CD4-positive, CD25-positive, alpha-beta regulatory T cell (primary cell): ENCODE results near the gene HMGCS2. TPM values are rescaled to one million over a fixed set of nuclear protein-coding genes. Genes with fewer than 3 reads are reported as not detected.
A peak's percentile ranks its signal among the peaks of the same experiment; 100 is the strongest.

Experiments
- ATAC-seq, 2 donors: fragments of 150-1000 bp; cut with Tn5 transposase; one replicate each; pipeline ENCODE4 v1.10.0; 2021; ENCODE audit warnings: low read depth in 2 of 2, moderate number of reproducible peaks in 2 of 2, moderate library complexity in 1 of 2
- DNase-seq, 3 donors: peaks; one replicate each; pipeline versions ENCODE4 v3.0.0 to v3.0.0-alpha.2; 2012 to 2022; ENCODE audit warnings: mixed read lengths in 1 of 3
- H3K27ac ChIP-seq: one replicate; pipeline ENCODE4 v1.7.0; 2013; ENCODE audit warnings: mild to moderate bottlenecking, low read length; ENCODE audit not compliant: insufficient read depth, poor library complexity, severe bottlenecking
- H3K27me3 ChIP-seq: one replicate; pipeline ENCODE4 v1.7.0; 2013; ENCODE audit warnings: low read length; ENCODE audit not compliant: control insufficient read depth, insufficient read depth
- H3K36me3 ChIP-seq: one replicate; pipeline ENCODE4 v1.7.0; 2013; ENCODE audit warnings: mild to moderate bottlenecking, low read length, moderate library complexity; ENCODE audit not compliant: control insufficient read depth, insufficient read depth
- H3K4me1 ChIP-seq: 2 replicates; pipeline ENCODE4 v1.7.0; 2013; ENCODE audit warnings: mild to moderate bottlenecking, low read length; ENCODE audit not compliant: insufficient read depth, control insufficient read depth, poor library complexity, severe bottlenecking
- H3K4me3 ChIP-seq: one replicate; pipeline ENCODE4 v1.7.0; 2013; ENCODE audit warnings: low read depth, mild to moderate bottlenecking, low read length, moderate library complexity
- H3K9me3 ChIP-seq, 2 experiments: 1 replicate in 1 of 2; 2 replicates in 1 of 2; pipeline ENCODE4 v1.7.0; 2013; ENCODE audit warnings: low read length in 2 of 2, mild to moderate bottlenecking in 1 of 2, moderate library complexity in 1 of 2; ENCODE audit not compliant: control insufficient read depth in 2 of 2
- H3K27ac Mint-ChIP-seq, 3 donors: one replicate each; pipeline ENCODE4 v1.8.0; 2020 to 2022; ENCODE audit warnings: mild to moderate bottlenecking in 3 of 3, mixed read lengths in 3 of 3, moderate library complexity in 2 of 3
- H3K27me3 Mint-ChIP-seq: one replicate; pipeline ENCODE4 v1.8.0; 2022; ENCODE audit warnings: mild to moderate bottlenecking, mixed read lengths
- H3K36me3 Mint-ChIP-seq: one replicate; pipeline ENCODE4 v1.8.0; 2020; ENCODE audit warnings: mixed read lengths
- H3K4me1 Mint-ChIP-seq, 4 donors: one replicate each; pipeline ENCODE4 v1.8.0; 2020 to 2022; ENCODE audit warnings: mixed read lengths in 4 of 4, mild to moderate bottlenecking in 1 of 4
- H3K4me3 Mint-ChIP-seq, 4 donors: one replicate each; pipeline ENCODE4 v1.8.0; 2020 to 2022; ENCODE audit warnings: mild to moderate bottlenecking in 4 of 4, mixed read lengths in 4 of 4, moderate library complexity in 3 of 4
- H3K9me3 Mint-ChIP-seq, 7 donors: one replicate each; pipeline ENCODE4 v1.8.0; 2020 to 2022; ENCODE audit warnings: mixed read lengths in 7 of 7, mild to moderate bottlenecking in 3 of 7, moderate library complexity in 2 of 7
- polyA plus RNA-seq, 4 donors: library from polyadenylated mRNA; unstranded; fragments of 300-500 nt; fragmentation: Illumina TruSeq; gene quantifications; one replicate each; pipeline ENCODE4 v1.2.3, GENCODE V29; 2021
- total RNA-seq: library from RNA; stranded (reverse); gene quantifications from one replicate; pipeline ENCODE4 v1.2.3, GENCODE V29; 2022

Gene HMGCS2
- total RNA-seq (not detected), polyA plus RNA-seq (not detected)

- Mint-ChIP-seq H3K9me3 (no peaks in the 10 kb centered on the region), H3K27ac (no peak within 1 kb of the TSS), H3K27me3 (peaks cover 24% of the 10 kb centered on the region), H3K36me3 (no peaks in the 10 kb centered on the region), H3K4me1 (no peaks in the 10 kb centered on the region), H3K4me3 (no peak within 1 kb of the TSS)
- Histone ChIP-seq H3K9me3 (no peaks in the 10 kb centered on the region), H3K4me1 (no peaks in the 10 kb centered on the region), H3K27me3 (peaks cover 23% of the 10 kb centered on the region), H3K27ac (no peak within 1 kb of the TSS), H3K36me3 (no peaks in the 10 kb centered on the region), H3K4me3 (no peak within 1 kb of the TSS)
- ATAC-seq (no peak), DNase-seq (no peak)
These were observed at the start of gene HMGCS2 for GRCh38 chr1:119768778-119769177. Gene HMGCS2 (minus strand): TSS chr1:119768905. CDS start chr1:119768844, 61 bp downstream.

GRCh38 chr1:119818181-119818580 is 49.5 kb upstream of the HMGCS2 start:
- no peaks in the 10 kb centered on the region for H3K36me3 Mint-ChIP-seq
- peaks cover 0 to 3% (median 0%) of the 10 kb centered on the region in 7 donors for H3K9me3 Mint-ChIP-seq
- H3K27ac ChIP-seq, result no peak overlapping the region
- peaks cover 3% of the 10 kb centered on the region for H3K27me3 ChIP-seq
- H3K4me1 ChIP-seq, result no peaks in the 10 kb centered on the region
- H3K36me3 ChIP-seq, result no peaks in the 10 kb centered on the region
- H3K4me1 Mint-ChIP-seq, result no peaks in the 10 kb centered on the region
- no peaks in the 10 kb centered on the region for H3K9me3 ChIP-seq
- no peak overlapping the region for H3K4me3 ChIP-seq
- H3K27me3 Mint-ChIP-seq, result peaks cover 16% of the 10 kb centered on the region
- ATAC-seq (no peak), DNase-seq (no peak)
- H3K27ac Mint-ChIP-seq, result peak overlapping the region in 1 of 3 donors; percentile 40
- no peak overlapping the region for H3K4me3 Mint-ChIP-seq

- no peak for DNase-seq
- Mint-ChIP-seq H3K9me3 (peaks cover 0 to 3% (median 0%) of the 10 kb centered on the region in 7 donors), H3K36me3 (no peaks in the 10 kb centered on the region), H3K4me3 (no peak overlapping the region), H3K4me1 (no peaks in the 10 kb centered on the region), H3K27me3 (peaks cover 20% of the 10 kb centered on the region), H3K27ac (no peak overlapping the region)
- H3K36me3 ChIP-seq, result no peaks in the 10 kb centered on the region
- H3K27me3 ChIP-seq, result peaks cover 7% of the 10 kb centered on the region
- no peak for ATAC-seq
- no peaks in the 10 kb centered on the region for H3K4me1 ChIP-seq
- H3K27ac ChIP-seq, result no peak overlapping the region
- H3K4me3 ChIP-seq, result no peak overlapping the region
- no peaks in the 10 kb centered on the region for H3K9me3 ChIP-seq
These were observed 47.7 kb upstream of the HMGCS2 start for GRCh38 chr1:119816407-119816806.

GRCh38 chr1:119815928-119816327 is 47.2 kb upstream of the HMGCS2 start:
- DNase-seq (no peak), ATAC-seq (no peak)
- Mint-ChIP-seq H3K27me3 (peaks cover 22% of the 10 kb centered on the region), H3K4me1 (no peaks in the 10 kb centered on the region), H3K36me3 (no peaks in the 10 kb centered on the region), H3K4me3 (no peak overlapping the region), H3K9me3 (peaks cover 0 to 3% (median 0%) of the 10 kb centered on the region in 7 donors), H3K27ac (no peak overlapping the region)
- peaks cover 7% of the 10 kb centered on the region for H3K27me3 ChIP-seq
- H3K4me3 ChIP-seq, result no peak overlapping the region
- H3K27ac ChIP-seq, result no peak overlapping the region
- no peaks in the 10 kb centered on the region for H3K9me3 ChIP-seq
- no peaks in the 10 kb centered on the region for H3K4me1 ChIP-seq
- H3K36me3 ChIP-seq, result no peaks in the 10 kb centered on the region

GRCh38 chr1:119815361-119815760 is 46.7 kb upstream of the HMGCS2 start:
- no peak for ATAC-seq
- Mint-ChIP-seq H3K27me3 (peaks cover 25% of the 10 kb centered on the region), H3K27ac (no peak overlapping the region), H3K36me3 (no peaks in the 10 kb centered on the region), H3K9me3 (peaks cover 0 to 3% (median 0%) of the 10 kb centered on the region in 7 donors), H3K4me3 (no peak overlapping the region), H3K4me1 (no peaks in the 10 kb centered on the region)
- peaks cover 7% of the 10 kb centered on the region for H3K27me3 ChIP-seq
- no peaks in the 10 kb centered on the region for H3K36me3 ChIP-seq
- no peak overlapping the region for H3K27ac ChIP-seq
- no peaks in the 10 kb centered on the region for H3K4me1 ChIP-seq
- no peak overlapping the region for H3K4me3 ChIP-seq
- no peak for DNase-seq
- no peaks in the 10 kb centered on the region for H3K9me3 ChIP-seq

GRCh38 chr1:119814288-119814687 is 45.6 kb upstream of the HMGCS2 start:
- Mint-ChIP-seq H3K27ac (no peak overlapping the region), H3K36me3 (no peaks in the 10 kb centered on the region), H3K9me3 (peaks cover 0 to 2% (median 0%) of the 10 kb centered on the region in 7 donors), H3K4me3 (no peak overlapping the region), H3K27me3 (peaks cover 27% of the 10 kb centered on the region), H3K4me1 (peaks cover 0 to 1% (median under 1%) of the 10 kb centered on the region in 4 donors)
- H3K36me3 ChIP-seq, result no peaks in the 10 kb centered on the region
- no peaks in the 10 kb centered on the region for H3K9me3 ChIP-seq
- peaks cover 7% of the 10 kb centered on the region for H3K27me3 ChIP-seq
- no peak for ATAC-seq
- DNase-seq, result no peak
- no peak overlapping the region for H3K27ac ChIP-seq
- no peak overlapping the region for H3K4me3 ChIP-seq
- H3K4me1 ChIP-seq, result no peaks in the 10 kb centered on the region

- H3K36me3 Mint-ChIP-seq, result no peaks in the 10 kb centered on the region
- peaks cover 0 to 6% (median 4%) of the 10 kb centered on the region in 4 donors for H3K4me1 Mint-ChIP-seq
- no peak overlapping the region for H3K4me3 Mint-ChIP-seq
- H3K9me3 ChIP-seq, result no peaks in the 10 kb centered on the region
- no peak overlapping the region for H3K27ac ChIP-seq
- H3K9me3 Mint-ChIP-seq, result peaks cover 0 to 2% (median 0%) of the 10 kb centered on the region in 7 donors
- ATAC-seq (no peak), DNase-seq (no peak)
- peaks cover 13% of the 10 kb centered on the region for H3K27me3 ChIP-seq
- no peak overlapping the region for H3K27ac Mint-ChIP-seq
- H3K4me1 ChIP-seq, result no peaks in the 10 kb centered on the region
- no peaks in the 10 kb centered on the region for H3K36me3 ChIP-seq
- peaks cover 33% of the 10 kb centered on the region for H3K27me3 Mint-ChIP-seq
- H3K4me3 ChIP-seq, result no peak overlapping the region
These were observed 43.4 kb upstream of the HMGCS2 start for GRCh38 chr1:119811985-119812557.

GRCh38 chr1:119811387-119811786 is 42.7 kb upstream of the HMGCS2 start, which contains the start of gene REG4:
Gene REG4 (minus strand): TSS chr1:119811460. CDS start chr1:119808769, 2,691 bp downstream.
- H3K36me3 ChIP-seq, result no peaks in the 10 kb centered on the region
- Mint-ChIP-seq H3K4me1 (peaks cover 0 to 6% (median 4%) of the 10 kb centered on the region in 4 donors), H3K9me3 (peaks cover 0 to 2% (median 0%) of the 10 kb centered on the region in 7 donors), H3K36me3 (no peaks in the 10 kb centered on the region), H3K4me3 (no peak within 1 kb of the TSS), H3K27me3 (peaks cover 37% of the 10 kb centered on the region), H3K27ac (peak within 1 kb of the TSS in 1 of 3 donors; percentile 23)
- DNase-seq, result no peak
- no peak for ATAC-seq
- H3K27me3 ChIP-seq, result peaks cover 14% of the 10 kb centered on the region
- no peak within 1 kb of the TSS for H3K4me3 ChIP-seq
- no peaks in the 10 kb centered on the region for H3K4me1 ChIP-seq
- H3K9me3 ChIP-seq, result no peaks in the 10 kb centered on the region
- H3K27ac ChIP-seq, result no peak within 1 kb of the TSS
